Fibroblast of lung (primary cell): Measurements from ENCODE around the gene OR1C1.

ENCODE experiments used
- CTCF ChIP-seq, 2 donors: IDR thresholded peaks in 1 of 2; conservative IDR thresholded peaks in 1 of 2; 1 replicate in 1 of 2; 2 replicates in 1 of 2; pipeline ENCODE4 v1.5.1; 2011 to 2012; ENCODE audit warnings: low read length in 2 of 2, control low read depth in 1 of 2, inconsistent platforms in 1 of 2, low read depth in 1 of 2, mild to moderate bottlenecking in 1 of 2
- EZH2 ChIP-seq: IDR thresholded peaks from 2 replicates; pipeline ENCODE4 v1.5.1; 2012; ENCODE audit warnings: low read length, control low read depth, mild to moderate bottlenecking; ENCODE audit errors: missing control alignments

GRCh38 chr1:247738315-247738714, 22.0 kb downstream of the OR1C1 start, which contains the start of gene OR14K1:
- no peak for TF ChIP-seq CTCF (conservative IDR thresholded peaks at IDR 0.05 in 1 of 2, IDR thresholded peaks at IDR 0.05 in 1 of 2; ENCODE audit: low read depth in 1 of 2, low read length in 2 of 2)
- no peak for TF ChIP-seq EZH2
